Adrenal gland (tissue), 12 donors: ENCODE measurements around the gene KRT38. TPM values are rescaled to one million over a fixed set of nuclear protein-coding genes. Genes with fewer than 3 reads are reported as not detected.

Experiments
- DNase-seq, 7 donors: peaks; one replicate each; pipeline ENCODE4 v3.0.0-alpha.2; 2019 to 2020
- H3K27ac ChIP-seq, 5 donors: fragments of 200-600 bp; sonication (generic) in 4 of 5; 1 replicate in 3 of 5; 2 replicates in 2 of 5; pipeline versions ENCODE4 v1.5.1 to v1.8.0; 2016 to 2020; ENCODE audit warnings: mild to moderate bottlenecking in 1 of 5
- H3K27me3 ChIP-seq: fragments of 200-600 bp; 2 replicates; pipeline ENCODE4 v1.8.0; 2021
- H3K36me3 ChIP-seq, 2 donors: fragments of 200-600 bp; replicated peaks in 1 of 2; 1 replicate in 1 of 2; 2 replicates in 1 of 2; pipeline versions ENCODE4 v1.5.1 to v1.8.0; 2018 to 2022
- H3K4me1 ChIP-seq, 2 donors: fragments of 200-600 bp; replicated peaks in 1 of 2; 1 replicate in 1 of 2; 2 replicates in 1 of 2; pipeline versions ENCODE4 v1.5.1 to v1.8.0; 2018 to 2021
- H3K4me3 ChIP-seq, 4 donors: fragments of 200-600 bp; sonication (generic) in 3 of 4; one replicate each; pipeline ENCODE4 v1.5.1; 2016 to 2018
- H3K9me3 ChIP-seq, 3 donors: fragments of 200-600 bp; sonication (generic) in 1 of 3; replicated peaks in 1 of 3; 1 replicate in 2 of 3; 2 replicates in 1 of 3; pipeline versions ENCODE4 v1.5.1 to v1.8.0; 2016 to 2021
- POLR2A ChIP-seq, 2 donors: fragments of 450-650 bp; IDR thresholded peaks; one replicate each; pipeline ENCODE4 v1.6.1; 2017; ENCODE audit warnings: antibody characterized with exemption in 2 of 2, mild to moderate bottlenecking in 2 of 2, moderate library complexity in 1 of 2
- WGBS, 4 donors: extraction: QIAGEN DNeasy Blood & Tissue Kit in 2 of 4; methylation state at CpG; one replicate each; pipeline versions ENCODE4 v1.1.5 to v1.1.7; 2013 to 2017; 5-methylcytosine and 5-hydroxymethylcytosine counted together
- intact Hi-C, 2 donors: fragments of 100-400 bp; cut with DNase I; formaldehyde crosslinking; loops; one replicate each; pipeline versions ENCODE4 v1.14.1 to v1.15.0; 2022 to 2023
- polyA plus RNA-seq, 3 donors: library from polyadenylated mRNA; stranded (reverse); fragments of 200-250 nt in 2 of 3; fragments of 350-450 nt in 1 of 3; fragmentation: Illumina TruSeq in 1 of 3; extraction: RNeasy Lipid Tissue Mini Kit (QIAGEN cat#74804) in 1 of 3; gene quantifications; one replicate each; pipeline ENCODE4 v1.2.3, GENCODE V29; 2013 to 2014
- total RNA-seq, 9 donors: library from RNA; depleted of rRNA in 4 of 9; stranded (reverse); fragments of >200 nt in 4 of 9; fragments of 120-200 nt in 1 of 9; fragmentation: NEBNext Ultra II Directional in 1 of 9; extraction: Animal tissue kit (Norgen Biotek cat#: 25700) in 1 of 9; gene quantifications; one replicate each; pipeline versions ENCODE4 v1.1.0 to v1.2.4, GENCODE V29; 2013 to 2023
- TF ChIP-seq, protein P1 (sequence below), 6 experiments: fragments of 450-650 bp in 4 of 6; fragments of 200-600 bp in 2 of 6; sonication (generic) in 1 of 6; IDR thresholded peaks; 1 replicate in 5 of 6; 2 replicates in 1 of 6; pipeline versions ENCODE4 v1.5.1 to v1.8.0; 2016 to 2021; ENCODE audit warnings: antibody characterized with exemption in 6 of 6, mild to moderate bottlenecking in 2 of 6, moderate library complexity in 1 of 6
- donor health status: healthy with polysubstance abuse.
- donor health status: Bipolar disorder and iron deficiency.
- donor health status: DM: yes; HTN: yes; CAD: no.
- donor health status: DM: no; HTN: no; CAD: no.
- donor health status: DM: no; HTN: no; CAD: no.
- donor health status: DM: yes; HTN: yes; CAD: no.

The KRT38 gene
- total and polyA plus RNA-seq, 12 donors, result not detected

DNA sequence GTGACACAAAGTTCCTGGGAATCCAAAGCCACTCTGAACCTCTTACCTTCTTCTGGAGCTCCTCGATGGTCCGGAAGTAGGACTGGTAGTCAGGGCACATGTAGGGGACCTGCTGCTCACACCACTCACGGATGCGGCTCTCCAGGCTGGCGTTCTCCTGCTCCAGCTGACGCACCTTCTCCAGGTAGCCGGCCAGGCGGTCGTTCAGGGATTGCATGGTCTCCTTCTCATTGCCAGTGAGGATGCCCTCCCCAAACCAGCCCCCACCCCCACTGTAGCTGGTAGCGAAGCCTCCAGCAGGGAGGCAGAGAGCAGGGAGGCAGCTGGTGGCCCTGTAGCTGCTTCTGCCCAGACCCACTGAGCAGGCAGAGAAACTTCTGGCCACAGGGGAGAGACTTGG, 39.8 kb upstream of the KRT38 start:
- WGBS, 4 donors, result 85 to 96% (median 95%) methylated on average over 10 of the region's 10 CpGs; no CpG with 5 or more reads in 1 of the 4 donors
- TF ChIP-seq, protein P1, sequence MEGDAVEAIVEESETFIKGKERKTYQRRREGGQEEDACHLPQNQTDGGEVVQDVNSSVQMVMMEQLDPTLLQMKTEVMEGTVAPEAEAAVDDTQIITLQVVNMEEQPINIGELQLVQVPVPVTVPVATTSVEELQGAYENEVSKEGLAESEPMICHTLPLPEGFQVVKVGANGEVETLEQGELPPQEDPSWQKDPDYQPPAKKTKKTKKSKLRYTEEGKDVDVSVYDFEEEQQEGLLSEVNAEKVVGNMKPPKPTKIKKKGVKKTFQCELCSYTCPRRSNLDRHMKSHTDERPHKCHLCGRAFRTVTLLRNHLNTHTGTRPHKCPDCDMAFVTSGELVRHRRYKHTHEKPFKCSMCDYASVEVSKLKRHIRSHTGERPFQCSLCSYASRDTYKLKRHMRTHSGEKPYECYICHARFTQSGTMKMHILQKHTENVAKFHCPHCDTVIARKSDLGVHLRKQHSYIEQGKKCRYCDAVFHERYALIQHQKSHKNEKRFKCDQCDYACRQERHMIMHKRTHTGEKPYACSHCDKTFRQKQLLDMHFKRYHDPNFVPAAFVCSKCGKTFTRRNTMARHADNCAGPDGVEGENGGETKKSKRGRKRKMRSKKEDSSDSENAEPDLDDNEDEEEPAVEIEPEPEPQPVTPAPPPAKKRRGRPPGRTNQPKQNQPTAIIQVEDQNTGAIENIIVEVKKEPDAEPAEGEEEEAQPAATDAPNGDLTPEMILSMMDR (IDR thresholded peaks at IDR 0.05), result no peak
- no peak for TF ChIP-seq POLR2A (IDR thresholded peaks at IDR 0.05)
- H3K27me3 ChIP-seq, result no peaks in the 10 kb centered on the region
- no peaks in the 10 kb centered on the region for H3K36me3 ChIP-seq
- H3K4me1 ChIP-seq, result no peaks in the 10 kb centered on the region
- no peak overlapping the region for H3K27ac ChIP-seq
- no peaks in the 10 kb centered on the region for H3K9me3 ChIP-seq
- intact Hi-C loops, result no loop called here
- H3K4me3 ChIP-seq, result no peak overlapping the region
- no peak for DNase-seq

DNA sequence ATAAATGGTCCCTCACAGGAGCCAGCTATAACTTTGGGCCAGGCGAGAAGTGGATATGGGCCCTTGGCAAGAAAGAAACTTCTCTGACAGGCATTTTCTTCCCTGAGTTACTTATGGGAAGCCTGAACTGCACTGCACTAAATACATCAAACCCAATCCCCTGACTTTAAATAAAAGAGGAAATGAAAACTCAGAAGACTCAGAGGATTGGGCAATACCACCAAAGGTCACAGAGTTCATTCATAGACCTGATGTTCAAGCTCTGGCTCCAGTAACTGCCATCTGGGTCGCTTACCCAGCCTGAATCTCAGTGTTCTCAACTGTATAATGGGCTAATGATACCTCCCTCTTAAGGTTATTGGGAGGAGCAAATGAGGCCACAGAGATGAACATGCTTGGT, 39.4 kb upstream of the KRT38 start:
- intact Hi-C loops, result no loop called here
- no peak for TF ChIP-seq POLR2A (IDR thresholded peaks at IDR 0.05)
- TF ChIP-seq, protein P1 (IDR thresholded peaks at IDR 0.05), result no peak
- WGBS, 4 donors, result 55 to 71% (median 63%) methylated on average over 2 of the region's 2 CpGs
- Histone ChIP-seq H3K36me3 (no peaks in the 10 kb centered on the region), H3K4me3 (no peak overlapping the region), H3K4me1 (no peaks in the 10 kb centered on the region), H3K9me3 (no peaks in the 10 kb centered on the region), H3K27ac (no peak overlapping the region), H3K27me3 (no peaks in the 10 kb centered on the region)
- no peak for DNase-seq

DNA sequence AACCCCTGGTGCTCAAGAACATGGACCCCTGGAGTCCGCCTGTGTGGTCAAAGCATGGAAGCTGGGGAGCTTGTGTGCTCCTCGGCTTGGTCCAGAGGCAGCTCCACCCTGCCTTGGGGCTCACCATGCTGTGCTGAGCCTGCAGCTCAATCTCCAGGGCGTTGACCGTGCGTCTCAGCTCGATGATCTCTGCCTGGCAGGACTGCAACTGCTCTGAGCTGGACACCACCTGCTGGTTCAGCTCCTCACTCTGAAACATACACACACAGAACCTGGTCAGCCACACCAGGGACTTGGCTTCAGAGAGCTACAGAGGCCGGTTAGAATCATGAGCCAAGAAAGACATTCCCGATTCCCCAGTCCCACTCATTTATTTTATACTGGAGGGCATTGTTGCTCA, 37.5 kb upstream of the KRT38 start:
- Histone ChIP-seq H3K27me3 (no peaks in the 10 kb centered on the region), H3K4me3 (no peak overlapping the region), H3K36me3 (no peaks in the 10 kb centered on the region), H3K27ac (no peak overlapping the region), H3K4me1 (no peaks in the 10 kb centered on the region), H3K9me3 (no peaks in the 10 kb centered on the region)
- TF ChIP-seq, protein P1 (IDR thresholded peaks at IDR 0.05), result no peak
- no peak for TF ChIP-seq POLR2A (IDR thresholded peaks at IDR 0.05)
- no peak for DNase-seq
- intact Hi-C loops, result no loop called here
- WGBS, 4 donors, result 88 to 89% (median 89%) methylated on average over 3 to 8 of the region's 8 CpGs

DNA sequence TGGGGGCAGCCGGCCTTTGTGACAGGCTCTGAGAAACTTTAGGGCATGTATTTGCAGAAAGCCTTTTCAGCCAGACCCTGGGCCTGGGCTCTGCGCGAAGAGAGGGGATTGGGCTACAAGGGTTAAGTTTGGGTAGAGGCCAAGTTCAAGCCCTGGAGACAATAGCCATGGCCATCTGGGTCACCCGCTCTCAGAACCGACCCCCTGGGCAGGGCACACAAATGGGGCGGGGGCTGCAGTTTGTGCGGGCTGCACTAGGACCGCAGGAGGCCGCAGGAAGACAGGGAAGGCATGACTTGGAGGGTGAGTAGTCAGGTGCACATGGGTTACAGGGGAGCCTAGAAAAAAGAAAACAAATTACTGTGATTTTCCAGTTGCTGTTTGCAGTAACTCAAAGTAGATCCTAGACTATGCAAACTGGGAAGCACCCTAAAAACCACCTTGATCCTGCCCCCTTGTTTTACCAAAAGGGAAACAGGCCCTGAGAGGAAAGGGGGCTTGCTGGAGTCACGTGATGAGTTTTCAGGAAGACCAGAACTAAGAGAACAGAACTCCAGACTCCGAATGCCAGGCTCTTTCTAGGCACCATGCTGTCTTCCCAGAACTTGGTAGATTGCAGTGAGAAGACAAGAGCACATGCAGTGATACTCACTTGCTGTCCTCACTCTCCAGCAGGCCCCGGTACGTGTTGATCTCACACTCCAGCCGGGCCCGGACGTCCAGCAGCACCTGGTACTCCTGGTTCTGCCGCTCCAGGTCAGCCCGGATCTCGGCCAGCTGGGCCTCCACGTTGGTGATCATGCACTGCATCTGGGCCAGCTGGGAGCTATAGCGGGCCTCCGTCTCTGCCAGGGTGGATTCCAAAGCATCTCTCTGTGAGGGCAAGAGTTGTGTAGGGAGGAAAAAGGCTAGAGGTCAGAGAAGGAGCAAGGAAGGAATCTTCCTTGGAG, 36.4 kb upstream of the KRT38 start:
- TF ChIP-seq, protein P1 (IDR thresholded peaks at IDR 0.05), result no peak
- no peak for TF ChIP-seq POLR2A (IDR thresholded peaks at IDR 0.05)
- Histone ChIP-seq H3K9me3 (no peaks in the 10 kb centered on the region), H3K27ac (no peak overlapping the region), H3K4me3 (no peak overlapping the region), H3K36me3 (no peaks in the 10 kb centered on the region), H3K4me1 (no peaks in the 10 kb centered on the region), H3K27me3 (no peaks in the 10 kb centered on the region)
- 73 to 87% (median 85%) methylated on average over 14 to 22 of the region's 22 CpGs for WGBS, 4 donors
- no peak for DNase-seq
- intact Hi-C loops, result no loop called here
